Thyroid gland (tissue), 4 donors: Measurements from ENCODE around the gene LYRM9. TPM values are rescaled to one million over a fixed set of nuclear protein-coding genes. Genes with fewer than 3 reads are reported as not detected.

Source experiments
- DNase-seq, 2 donors: peaks; one replicate each; pipeline ENCODE4 v3.0.0-alpha.2; 2019
- H3K27ac ChIP-seq, 3 donors: fragments of 200-600 bp; sonication (generic); 1 replicate in 2 of 3; 2 replicates in 1 of 3; pipeline ENCODE4 v1.5.1; 2016 to 2019; ENCODE audit warnings: mild to moderate bottlenecking in 1 of 3, moderate library complexity in 1 of 3
- H3K27me3 ChIP-seq: fragments of 200-600 bp; sonication (generic); one replicate; pipeline ENCODE4 v1.5.1; 2019
- H3K36me3 ChIP-seq, 2 donors: fragments of 200-600 bp; sonication (generic); one replicate each; pipeline ENCODE4 v1.5.1; 2016 to 2019
- H3K4me1 ChIP-seq, 2 donors: fragments of 200-600 bp; sonication (generic); one replicate each; pipeline ENCODE4 v1.5.1; 2017 to 2019
- H3K4me3 ChIP-seq, 3 donors: fragments of 200-600 bp; sonication (generic); replicated peaks in 1 of 3; 1 replicate in 2 of 3; 2 replicates in 1 of 3; pipeline ENCODE4 v1.5.1; 2016; ENCODE audit warnings: mild to moderate bottlenecking in 1 of 3
- H3K9me3 ChIP-seq: fragments of 200-600 bp; sonication (generic); one replicate; pipeline ENCODE4 v1.5.1; 2017
- CTCF ChIP-seq, 6 experiments: fragments of 200-600 bp in 3 of 6; fragments of 450-650 bp in 3 of 6; sonication (generic) in 3 of 6; IDR thresholded peaks; one replicate each; pipeline ENCODE4 v1.5.1; 2016 to 2019; ENCODE audit warnings: antibody characterized with exemption in 6 of 6, mild to moderate bottlenecking in 2 of 6, inconsistent platforms in 1 of 6, moderate library complexity in 1 of 6
- POLR2A ChIP-seq, 2 donors: fragments of 450-650 bp; IDR thresholded peaks; one replicate each; pipeline ENCODE4 v1.6.1; 2017; ENCODE audit warnings: antibody characterized with exemption in 2 of 2, mild to moderate bottlenecking in 2 of 2, moderate library complexity in 1 of 2
- WGBS, 2 donors: methylation state at CpG; one replicate each; pipeline ENCODE4 v1.1.5; 2017; 5-methylcytosine and 5-hydroxymethylcytosine counted together
- intact Hi-C: fragments of 100-400 bp; cut with DNase I; formaldehyde crosslinking; loops from one replicate; pipeline ENCODE4 v1.15.1; 2023
- total RNA-seq, 4 donors: library from RNA; depleted of rRNA; stranded (reverse); fragments of >200 nt; gene quantifications; one replicate each; pipeline ENCODE4 v1.2.3, GENCODE V29; 2016

LYRM9 gene
- total RNA-seq, 4 donors from 2014 or later: 25.5 to 52.7 (median 46.4) TPM

DNA sequence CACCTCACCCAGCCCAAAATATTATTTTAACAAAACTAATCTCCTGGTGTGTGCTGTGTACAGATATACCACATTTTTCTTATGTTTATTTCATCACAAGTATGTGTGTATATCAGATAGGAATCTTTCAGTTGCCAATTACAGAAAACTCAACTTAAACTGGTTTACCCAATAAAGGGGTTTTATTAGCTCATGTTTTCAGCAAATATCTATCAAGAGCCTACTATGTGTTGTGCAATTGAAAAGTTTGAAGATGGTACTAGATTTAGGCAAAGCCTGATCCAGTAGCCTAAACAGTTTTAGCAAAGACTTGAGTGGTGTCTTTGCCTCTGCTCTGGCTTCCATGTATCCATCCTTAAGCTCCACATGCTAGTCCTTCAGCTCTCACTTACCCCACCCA lies 45.1 kb upstream of the LYRM9 start:
- Histone ChIP-seq H3K27me3 (no peaks in the 10 kb centered on the region), H3K9me3 (no peaks in the 10 kb centered on the region), H3K4me1 (no peaks in the 10 kb centered on the region), H3K4me3 (no peak overlapping the region), H3K36me3 (no peaks in the 10 kb centered on the region), H3K27ac (no peak overlapping the region)
- intact Hi-C loops: no loop called here
- TF ChIP-seq CTCF (IDR thresholded peaks at IDR 0.05): no peak
- TF ChIP-seq POLR2A (IDR thresholded peaks at IDR 0.05): no peak
- DNase-seq: no peak

DNA sequence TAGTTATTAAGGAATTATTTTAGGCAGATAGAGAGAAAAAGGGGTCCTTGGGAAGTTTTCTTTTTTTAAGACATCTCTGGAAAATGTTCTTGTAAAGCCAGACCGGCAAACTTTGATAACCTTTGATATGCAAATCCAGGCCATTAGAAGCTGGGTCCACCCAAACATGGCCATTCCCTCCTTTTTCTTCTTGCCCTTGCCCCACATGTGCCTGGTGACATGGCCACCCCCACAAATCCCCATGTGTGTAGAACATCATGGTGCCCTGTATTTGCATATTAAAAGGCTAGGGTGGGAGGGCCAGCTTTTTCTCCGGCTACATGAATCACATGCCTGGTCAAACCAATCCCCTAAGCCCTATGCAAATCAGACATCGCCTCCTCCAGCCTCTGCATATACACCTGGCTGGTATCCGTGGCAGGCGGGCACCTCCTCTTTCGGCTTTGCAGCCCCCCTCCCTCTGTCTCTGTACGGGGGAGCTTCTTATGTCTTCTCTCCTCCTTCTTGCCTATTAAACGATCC lies 43.9 kb upstream of the LYRM9 start:
- intact Hi-C loops: no loop called here
- WGBS, 2 donors: 84 to 85% methylated on average over 8 of the region's 8 CpGs
- no peaks in the 10 kb centered on the region for H3K4me1 ChIP-seq
- H3K27me3 ChIP-seq: no peaks in the 10 kb centered on the region
- TF ChIP-seq POLR2A (IDR thresholded peaks at IDR 0.05): no peak
- TF ChIP-seq CTCF (IDR thresholded peaks at IDR 0.05): no peak
- no peak overlapping the region for H3K27ac ChIP-seq
- no peak overlapping the region for H3K4me3 ChIP-seq
- H3K9me3 ChIP-seq: no peaks in the 10 kb centered on the region
- no peak for DNase-seq
- no peaks in the 10 kb centered on the region for H3K36me3 ChIP-seq

GRCh38 chr17:27930000-27930399 lies 36.8 kb upstream of the LYRM9 start:
- no peak overlapping the region for H3K27ac ChIP-seq
- no peaks in the 10 kb centered on the region for H3K9me3 ChIP-seq
- no peak for DNase-seq
- WGBS, 2 donors: 57 to 69% methylated on average over 6 of the region's 6 CpGs
- no peaks in the 10 kb centered on the region for H3K4me1 ChIP-seq
- no peak overlapping the region for H3K4me3 ChIP-seq
- TF ChIP-seq CTCF (IDR thresholded peaks at IDR 0.05) (no peak), POLR2A (IDR thresholded peaks at IDR 0.05) (no peak)
- H3K36me3 ChIP-seq: no peaks in the 10 kb centered on the region
- no peaks in the 10 kb centered on the region for H3K27me3 ChIP-seq
- intact Hi-C loops: no loop called here

- no peaks in the 10 kb centered on the region for H3K36me3 ChIP-seq
- no peak for DNase-seq
- H3K4me1 ChIP-seq: no peaks in the 10 kb centered on the region
- TF ChIP-seq CTCF (IDR thresholded peaks at IDR 0.05) (no peak), POLR2A (IDR thresholded peaks at IDR 0.05) (no peak)
- H3K4me3 ChIP-seq: no peak overlapping the region
- 85 to 90% methylated on average over 5 of the region's 5 CpGs for WGBS, 2 donors
- intact Hi-C loops: no loop called here
- no peaks in the 10 kb centered on the region for H3K9me3 ChIP-seq
- no peak overlapping the region for H3K27ac ChIP-seq
- H3K27me3 ChIP-seq: no peaks in the 10 kb centered on the region
These were observed 35.4 kb upstream of the LYRM9 start for GRCh38 chr17:27928587-27928986.

DNA sequence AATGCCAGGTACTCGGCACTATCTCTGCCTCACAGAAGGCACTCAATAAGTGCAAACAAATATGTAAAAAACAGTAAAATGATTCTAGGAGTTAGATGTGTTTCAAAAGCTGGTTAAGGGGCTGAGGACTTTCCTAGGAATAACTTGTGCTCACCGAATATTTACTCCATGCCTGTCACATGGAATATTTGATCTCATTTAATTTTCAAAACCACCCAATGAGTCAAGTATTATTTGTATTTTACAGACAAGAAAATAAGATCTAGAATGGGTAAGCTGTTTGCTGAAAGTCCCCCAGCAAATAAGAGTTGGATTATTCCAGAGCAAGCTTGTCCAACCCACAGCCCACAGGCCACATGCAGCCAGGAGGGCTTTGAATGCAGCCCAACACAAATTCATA lies 34.6 kb upstream of the LYRM9 start:
- TF ChIP-seq POLR2A (IDR thresholded peaks at IDR 0.05): no peak
- TF ChIP-seq CTCF (IDR thresholded peaks at IDR 0.05): no peak
- intact Hi-C loops: no loop called here
- Histone ChIP-seq H3K27ac (no peak overlapping the region), H3K9me3 (no peaks in the 10 kb centered on the region), H3K36me3 (no peaks in the 10 kb centered on the region), H3K27me3 (no peaks in the 10 kb centered on the region), H3K4me1 (no peaks in the 10 kb centered on the region), H3K4me3 (no peak overlapping the region)
- DNase-seq: no peak
- WGBS, 2 donors: 86 to 88% methylated on average over 2 of the region's 2 CpGs
